H1 (cell line): ENCODE data around the gene SFXN2. TPM values are rescaled to one million over a fixed set of nuclear protein-coding genes. Genes with fewer than 3 reads are reported as not detected.

Experiments used
- CTCF ChIA-PET: fragments of 300-600 bp; sonication (Branson Sonifier 250); formaldehyde crosslinking; loops from one replicate; lab custom pipeline; 2021; ENCODE audit not compliant: partially characterized antibody; lab: Charles Lee
- POLR2A ChIA-PET: fragments of 300-600 bp; sonication (Branson Sonifier 250); formaldehyde crosslinking; loops from one replicate; lab custom pipeline; 2021; ENCODE audit warnings: inconsistent platforms; ENCODE audit not compliant: partially characterized antibody; lab: Charles Lee
- DNase-seq, 2 experiments: peaks; one replicate each; pipeline versions ENCODE4 v3.0.0 to v3.0.0-alpha.2; 2010 to 2022; ENCODE audit warnings: low spot score in 2 of 2, low read depth in 1 of 2, mixed read lengths in 1 of 2
- FAIRE-seq: peaks from 2 replicates; lab custom pipeline; 2011; peaks lifted over from hg19 to GRCh38; lab: Jason Lieb, UNC
- H2AFZ ChIP-seq: 2 replicates; pipeline ENCODE4 v1.8.1; 2012; ENCODE audit warnings: low read length, inconsistent platforms
- H2AK5ac ChIP-seq: 2 replicates; pipeline ENCODE4 v1.6.1; 2013; ENCODE audit warnings: low read depth, low read length
- H2BK120ac ChIP-seq: replicated peaks from 2 replicates; pipeline ENCODE3; 2013; ENCODE audit warnings: low read depth, low read length, inconsistent platforms
- H2BK12ac ChIP-seq: 2 replicates; pipeline ENCODE4 v1.6.1; 2013; ENCODE audit warnings: low read depth, low read length
- H2BK15ac ChIP-seq: 2 replicates; pipeline ENCODE4 v1.6.1; 2013; ENCODE audit warnings: low read length
- H2BK20ac ChIP-seq: 2 replicates; pipeline ENCODE4 v1.6.1; 2013; ENCODE audit warnings: low read length
- H2BK5ac ChIP-seq: 2 replicates; pipeline ENCODE4 v1.6.1; 2013; ENCODE audit warnings: low read depth, low read length
- H3K14ac ChIP-seq: 2 replicates; pipeline ENCODE4 v1.6.1; 2013; ENCODE audit warnings: inconsistent platforms; ENCODE audit not compliant: insufficient read length
- H3K18ac ChIP-seq: 2 replicates; pipeline ENCODE4 v1.6.1; 2013; ENCODE audit warnings: low read length; ENCODE audit errors: extremely low read depth
- H3K23ac ChIP-seq: 2 replicates; pipeline ENCODE4 v1.6.1; 2013; ENCODE audit warnings: inconsistent platforms; ENCODE audit not compliant: insufficient read length
- H3K23me2 ChIP-seq: 2 replicates; pipeline ENCODE4 v1.6.1; 2013; ENCODE audit warnings: low read depth, low read length
- H3K27ac ChIP-seq: 2 replicates; pipeline ENCODE4 v1.6.1; 2011; ENCODE audit warnings: low read depth, low read length, inconsistent platforms
- H3K27me3 ChIP-seq, 4 experiments: replicated peaks in 1 of 4; 1 replicate in 1 of 4; 2 replicates in 3 of 4; pipeline versions ENCODE4 v1.6.1 to v1.8.1; 2011 to 2013; ENCODE audit warnings: low read length in 3 of 4, mild to moderate bottlenecking in 3 of 4, inconsistent platforms in 2 of 4, mixed read lengths in 2 of 4, moderate library complexity in 1 of 4; ENCODE audit not compliant: control insufficient read depth in 3 of 4, insufficient read depth in 3 of 4; ENCODE audit errors: extremely low read depth in 1 of 4
- H3K36me3 ChIP-seq, 4 experiments: 2 replicates each; pipeline versions ENCODE4 v1.6.1 to v1.8.1; 2011 to 2013; ENCODE audit warnings: mild to moderate bottlenecking in 4 of 4, low read length in 3 of 4, moderate library complexity in 2 of 4, control low read depth in 1 of 4, inconsistent platforms in 1 of 4; ENCODE audit not compliant: insufficient read depth in 4 of 4, control insufficient read depth in 2 of 4
- H3K4ac ChIP-seq: replicated peaks from 2 replicates; pipeline ENCODE3; 2013; ENCODE audit warnings: low read length, low read depth, mixed read lengths, inconsistent platforms; ENCODE audit not compliant: insufficient read length
- H3K4me1 ChIP-seq, 4 experiments: replicated peaks in 1 of 4; 1 replicate in 1 of 4; 2 replicates in 3 of 4; pipeline versions ENCODE4 v1.6.1 to v1.8.1; 2011 to 2013; ENCODE audit warnings: low read length in 3 of 4, inconsistent platforms in 2 of 4, mixed read lengths in 1 of 4; ENCODE audit not compliant: insufficient read depth in 4 of 4, control insufficient read depth in 3 of 4
- H3K4me2 ChIP-seq, 2 experiments: 2 replicates each; pipeline versions ENCODE4 v1.6.1 to v1.8.1; 2011 to 2013; ENCODE audit warnings: low read depth in 2 of 2, low read length in 2 of 2, control low read depth in 1 of 2, inconsistent platforms in 1 of 2, mild to moderate bottlenecking in 1 of 2; ENCODE audit not compliant: insufficient read depth in 1 of 2
- H3K4me3 ChIP-seq, 4 experiments: fragments of 200-600, 300-600 bp in 1 of 4; sonication (generic), shearing (Covaris generic), sonication (Bioruptor Twin) in 1 of 4; 2 replicates each; pipeline versions ENCODE4 v1.5.1 to v1.8.1; 2011 to 2016; ENCODE audit warnings: low read length in 4 of 4, low read depth in 3 of 4, control low read depth in 2 of 4, inconsistent platforms in 2 of 4, mild to moderate bottlenecking in 2 of 4, mixed read lengths in 1 of 4, moderate library complexity in 1 of 4; ENCODE audit not compliant: insufficient read depth in 2 of 4; ENCODE audit errors: extremely low read depth in 1 of 4
- H3K56ac ChIP-seq: replicated peaks from 2 replicates; pipeline ENCODE3; 2013; ENCODE audit warnings: low read depth, mild to moderate bottlenecking, mixed read lengths, low read length, inconsistent platforms; ENCODE audit not compliant: insufficient read length
- H3K79me1 ChIP-seq: 2 replicates; pipeline ENCODE4 v1.6.1; 2013; ENCODE audit warnings: low read depth, low read length, control low read depth
- H3K79me2 ChIP-seq, 2 experiments: 2 replicates each; pipeline versions ENCODE4 v1.6.1 to v1.8.1; 2012 to 2013; ENCODE audit warnings: low read length in 2 of 2, mild to moderate bottlenecking in 2 of 2, inconsistent platforms in 1 of 2; ENCODE audit not compliant: insufficient read depth in 2 of 2, control insufficient read depth in 1 of 2
- H3K9ac ChIP-seq, 4 experiments: replicated peaks in 1 of 4; 1 replicate in 1 of 4; 2 replicates in 3 of 4; pipeline versions ENCODE4 v1.6.1 to v1.8.1; 2011 to 2013; ENCODE audit warnings: low read depth in 3 of 4, low read length in 3 of 4, control low read depth in 2 of 4, mild to moderate bottlenecking in 2 of 4, moderate library complexity in 2 of 4, inconsistent platforms in 1 of 4; ENCODE audit errors: extremely low read depth in 1 of 4
- H3K9me3 ChIP-seq, 2 experiments: 2 replicates each; pipeline versions ENCODE4 v1.6.1 to v1.8.1; 2012 to 2013; ENCODE audit warnings: mild to moderate bottlenecking in 2 of 2, moderate library complexity in 2 of 2, control low read depth in 1 of 2, inconsistent platforms in 1 of 2, low read depth in 1 of 2, low read length in 1 of 2, mixed read lengths in 1 of 2; ENCODE audit not compliant: insufficient read depth in 2 of 2
- H4K20me1 ChIP-seq, 2 experiments: replicated peaks in 1 of 2; 2 replicates each; pipeline versions ENCODE3 to v1.8.1; 2011 to 2013; ENCODE audit warnings: inconsistent platforms in 2 of 2, low read length in 2 of 2, mild to moderate bottlenecking in 1 of 2; ENCODE audit not compliant: insufficient read depth in 2 of 2, control insufficient read depth in 1 of 2
- H4K5ac ChIP-seq: 2 replicates; pipeline ENCODE4 v1.6.1; 2013; ENCODE audit warnings: low read length, low read depth, mixed read lengths, inconsistent platforms; ENCODE audit not compliant: insufficient read length
- H4K8ac ChIP-seq: 2 replicates; pipeline ENCODE4 v1.8.0; 2013; ENCODE audit warnings: mild to moderate bottlenecking, moderate library complexity, low read length, inconsistent platforms; ENCODE audit not compliant: insufficient read depth; ENCODE audit errors: extremely low read depth
- H4K91ac ChIP-seq: replicated peaks from 2 replicates; pipeline ENCODE3; 2013; ENCODE audit warnings: low read length, mixed read lengths, inconsistent platforms; ENCODE audit not compliant: insufficient read length
- HDAC2 ChIP-seq, 2 experiments: fragments of 300-600 bp in 1 of 2; sonication (generic) in 1 of 2; IDR thresholded peaks; 2 replicates each; pipeline ENCODE4 v1.6.1; 2011 to 2012; ENCODE audit warnings: low read depth in 2 of 2, low read length in 2 of 2, mild to moderate bottlenecking in 2 of 2, moderate library complexity in 2 of 2, borderline replicate concordance in 1 of 2, inconsistent platforms in 1 of 2
- SIN3A ChIP-seq, 2 experiments: IDR thresholded peaks in 1 of 2; conservative IDR thresholded peaks in 1 of 2; 2 replicates each; pipeline ENCODE4 v1.6.1; 2011 to 2012; ENCODE audit warnings: low read length in 2 of 2, improper control_type of control experiment in 1 of 2, low read depth in 1 of 2, mild to moderate bottlenecking in 1 of 2
- WGBS, 2 experiments: shearing (Covaris generic) in 1 of 2; methylation state at CpG; one replicate each; pipeline versions ENCODE4 v1.1.6 to v1.1.7; 2013 to 2015; ENCODE audit warnings: low lambda C conversion rate in 2 of 2, mixed read lengths in 2 of 2, inconsistent platforms in 1 of 2, low coverage in 1 of 2, missing lambda C conversion rate in 1 of 2; ENCODE audit not compliant: insufficient replicate concordance in 2 of 2, insufficient coverage in 1 of 2, insufficient read length in 1 of 2; ENCODE audit errors: extremely low coverage in 1 of 2, missing lambda C conversion rate in 1 of 2; 5-methylcytosine and 5-hydroxymethylcytosine counted together
- polyA plus RNA-seq, 7 experiments: library from polyadenylated mRNA; depleted of rRNA in 3 of 7; stranded (reverse) in 5 of 7; unstranded in 2 of 7; fragments of >200 nt in 5 of 7; fragments of 200-250 nt in 2 of 7; gene quantifications; 1 replicate in 5 of 7; 2 replicates in 1 of 7; 4 replicates in 1 of 7; pipeline versions ENCODE4 v1.2.1 to v1.2.3, GENCODE V29; 2011 to 2013; ENCODE audit warnings: missing spikeins in 2 of 7, mixed read lengths in 2 of 7
- total RNA-seq: library from RNA; stranded (reverse); fragmentation: NEBNext Ultra II Directional; extraction: Animal tissue kit (Norgen Biotek cat#: 25700); gene quantifications from 2 replicates; pipeline ENCODE4 v1.2.1, GENCODE V29; 2021

SFXN2 gene
- total and polyA plus RNA-seq, 2 of the 8 experiments (the other 6 are each of a cell fraction or from before 2014, with no cell fraction given): 20.5 to 23.5 TPM

- Histone ChIP-seq H3K27me3 (no peaks in the 10 kb centered on the region; a peak in 3 of 7 replicates), H3K23me2 (no peaks in the 10 kb centered on the region), H2BK120ac (peak overlapping the region; percentile 25), H4K8ac (no peak overlapping the region; the same call in 1 of the 2 replicates), H2BK15ac (no peak overlapping the region; the same call in 1 of the 2 replicates), H2AK5ac (peak overlapping the region; percentile 68; the same call in 1 of the 2 replicates), H4K5ac (no peak overlapping the region), H3K9ac (no peak overlapping the region), H3K4me2 (peak overlapping the region; percentile 39 to 67; a peak in 2 of 4 replicates), H3K56ac (no peak overlapping the region), H3K23ac (no peak overlapping the region), H3K18ac (peak overlapping the region; percentile 24; the same call in 1 of the 2 replicates), H2BK5ac (peak overlapping the region; percentile 27; the same call in 1 of the 2 replicates), H3K79me1 (peaks cover 9% of the 10 kb centered on the region; the same call in 1 of the 2 replicates), H3K4ac (no peak overlapping the region), H3K4me1 (peaks cover 23 to 34% (median 30%) of the 10 kb centered on the region in 4 experiments), H2AFZ (no peak overlapping the region), H3K14ac (no peak overlapping the region), H3K79me2 (no peaks in the 10 kb centered on the region), H2BK12ac (peak overlapping the region; percentile 77; the same call in 1 of the 2 replicates), H3K27ac (no peak overlapping the region), H4K91ac (peak overlapping the region; percentile 22), H3K9me3 (no peaks in the 10 kb centered on the region), H3K4me3 (no peak overlapping the region), H2BK20ac (no peak overlapping the region), H3K36me3 (no peaks in the 10 kb centered on the region), H4K20me1 (peaks cover under 1 to 2% of the 10 kb centered on the region in 2 experiments)
- no peak for DNase-seq
- WGBS, 2 experiments: 85% methylated on average over 16 of the region's 17 CpGs; no CpG with 5 or more reads in 1 of the 2 experiments
- ChIA-PET CTCF (interaction anchor here (0.5 to 1.8 kb wide), 14 partner anchors 10 to 277 kb away, joined by 3 to 10 read pairs (median 3); no protein-coding TSS in a partner anchor), POLR2A (interaction anchor here (0.6 to 4.8 kb wide), 7 partner anchors 11 to 341 kb away, joined by 3 to 40 read pairs (median 6); partner anchors contain the start of gene WBP1L)
- no peak for FAIRE-seq
- TF ChIP-seq HDAC2 (IDR thresholded peaks at IDR 0.05; ENCODE audit: borderline replicate concordance in 1 of 2, low read depth in 2 of 2, low read length in 2 of 2): no peak
- TF ChIP-seq SIN3A (conservative IDR thresholded peaks at IDR 0.05 in 1 of 2, IDR thresholded peaks at IDR 0.05 in 1 of 2; ENCODE audit: low read depth in 1 of 2, low read length in 2 of 2): 0 out of 4 replicates have a peak, but pooled peaks of 1 of the 2 experiments have one; percentile 36
These were observed 63.4 kb downstream of the SFXN2 start for GRCh38 chr10:102777711-102778453.
